ENCODE results near the gene AGRN. TPM values are rescaled to one million over a fixed set of nuclear protein-coding genes. Genes with fewer than 3 reads are reported as not detected.

The AGRN gene
- total RNA-seq, 1 experiment from 2014 or later, result 134 TPM

- BruUV-seq (replicated peaks), result no TSS peak
- TF ChIP-seq FOSL1 (IDR thresholded peaks at IDR 0.05; ENCODE audit: low read depth) (no peak), EGR1 (IDR thresholded peaks at IDR 0.05; ENCODE audit: low read depth) (no peak), POLR2AphosphoS5 (IDR thresholded peaks at IDR 0.05; ENCODE audit: low read depth, low read length) (peak; percentile 59), JUND (IDR thresholded peaks at IDR 0.05) (no peak), ZFX (IDR thresholded peaks at IDR 0.05) (peak; percentile 63; the same call in 1 of the 2 replicates), CBX3 (IDR thresholded peaks at IDR 0.05; ENCODE audit: low read depth) (no peak), ZNF274 (IDR thresholded peaks at IDR 0.05; ENCODE audit: low read depth, low read length) (no peak), EZH2phosphoT487 (IDR thresholded peaks at IDR 0.05; ENCODE audit: borderline replicate concordance) (no peak), POLR2A (IDR thresholded peaks at IDR 0.05; ENCODE audit: borderline replicate concordance, extremely low read depth, insufficient read depth, insufficient read length) (peak; percentile 23), YY1 (IDR thresholded peaks at IDR 0.05; ENCODE audit: extremely low read depth, insufficient replicate concordance, low read depth, low read length) (no peak), SP1 (IDR thresholded peaks at IDR 0.05; ENCODE audit: low read depth) (no peak), EZH2 (IDR thresholded peaks at IDR 0.05) (no peak)
- TF ChIP-seq, protein P1, sequence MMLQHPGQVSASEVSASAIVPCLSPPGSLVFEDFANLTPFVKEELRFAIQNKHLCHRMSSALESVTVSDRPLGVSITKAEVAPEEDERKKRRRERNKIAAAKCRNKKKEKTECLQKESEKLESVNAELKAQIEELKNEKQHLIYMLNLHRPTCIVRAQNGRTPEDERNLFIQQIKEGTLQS (IDR thresholded peaks at IDR 0.05), result no peak
- DNase-seq (ENCODE audit: low read depth, low spot score), result peak; percentile 60
- intact Hi-C loops (cut with micrococcal nuclease), result no loop called here
- Histone ChIP-seq H3K36me3 (ENCODE audit: control insufficient read depth in 1 of 2, insufficient read depth in 2 of 2, low read length in 2 of 2) (no peaks in the 10 kb centered on the region), H3K9ac (ENCODE audit: low read length) (peak overlapping the region; percentile 71), H2AFZ (ENCODE audit: low read depth, low read length, poor library complexity, severe bottlenecking) (no peak overlapping the region), H3K9me3 (ENCODE audit: control insufficient read depth in 1 of 2, insufficient read depth in 1 of 2, low read depth in 1 of 2, low read length in 2 of 2) (no peaks in the 10 kb centered on the region), H3K4me2 (ENCODE audit: low read length) (peak overlapping the region; percentile 84), H3K79me2 (ENCODE audit: insufficient read depth, low read length) (no peaks in the 10 kb centered on the region), H3K4me3 (replicated peaks in 1 of 2; ENCODE audit: low read depth in 1 of 2, low read length in 2 of 2) (peak overlapping the region; percentile 39 to 44), H3K27ac (ENCODE audit: low read depth, low read length) (peak overlapping the region; percentile 95), H4K20me1 (ENCODE audit: insufficient read depth) (no peaks in the 10 kb centered on the region), H3K4me1 (ENCODE audit: control insufficient read depth in 1 of 2, insufficient read depth in 2 of 2, low read length in 2 of 2) (peaks cover 13 to 28% of the 10 kb centered on the region in 2 experiments), H3K9me2 (ENCODE audit: insufficient read depth) (no peaks in the 10 kb centered on the region), H3K27me3 (ENCODE audit: insufficient read depth, low read length) (no peaks in the 10 kb centered on the region)
- RAD21 ChIA-PET (ENCODE audit: low non-redundant PET in 1 of 2, low total read pairs in 2 of 2, uncharacterized antibody in 2 of 2, unreplicated experiment in 2 of 2), result interaction anchor here in 1 of 2 experiments (1.5 kb wide), 1 partner anchor 37 kb away, joined by 3 read pairs; the partner anchor contains the start of gene C1orf159
- ATAC-seq, result peak; percentile 80
- CTCF ChIA-PET, result interaction anchor here (1.7 kb wide), 1 partner anchor 78 kb away, joined by 4 read pairs; no protein-coding TSS in a partner anchor
- POLR2A ChIA-PET, result interaction anchor here (0.6 to 0.8 kb wide), 3 partner anchors 10 to 78 kb away, joined by 3 to 4 read pairs (median 3); no protein-coding TSS in a partner anchor
Observed at GRCh38 chr1:1079408-1080121, 59.6 kb downstream of the AGRN start.

All from HCT116 (cell line).